GM12892 (cell line): ENCODE results near the gene ZNF823.

Source experiments
- DNase-seq: peaks from one replicate; pipeline ENCODE4 v3.0.0; 2011; ENCODE audit not compliant: insufficient read length
- FAIRE-seq: peaks from 2 replicates; lab custom pipeline; 2011; peaks lifted over from hg19 to GRCh38; lab: Jason Lieb, UNC
- POLR2A ChIP-seq: IDR thresholded peaks from 2 replicates; pipeline ENCODE4 v1.6.1; 2011; ENCODE audit warnings: low read depth, low read length, control low read depth
- POLR2AphosphoS5 ChIP-seq: IDR thresholded peaks from 2 replicates; pipeline ENCODE4 v1.6.1; 2011; ENCODE audit warnings: low read depth, low read length, control low read depth
- TAF1 ChIP-seq: IDR thresholded peaks from 2 replicates; pipeline ENCODE4 v1.6.1; 2011; ENCODE audit warnings: low read depth, mild to moderate bottlenecking, control low read depth, low read length, borderline replicate concordance

Gene ZNF823

GRCh38 chr19:11674067-11674492 lies 64.7 kb downstream of the ZNF823 start:
- DNase-seq: no peak
- TF ChIP-seq POLR2AphosphoS5 (no peak), POLR2A (no peak), TAF1 (no peak)
- FAIRE-seq: no peak

GRCh38 chr19:11673608-11674041 lies 65.1 kb downstream of the ZNF823 start:
- TF ChIP-seq TAF1 (no peak), POLR2A (no peak)
- FAIRE-seq (no peak), DNase-seq (no peak)
